Measurements from ENCODE around the gene GRAPL.
"Not testable (repeated sequence)": the region's sequence is repeated elsewhere in the genome, so short reads cannot be mapped to it uniquely, and the experiment has no call there.

DNA sequence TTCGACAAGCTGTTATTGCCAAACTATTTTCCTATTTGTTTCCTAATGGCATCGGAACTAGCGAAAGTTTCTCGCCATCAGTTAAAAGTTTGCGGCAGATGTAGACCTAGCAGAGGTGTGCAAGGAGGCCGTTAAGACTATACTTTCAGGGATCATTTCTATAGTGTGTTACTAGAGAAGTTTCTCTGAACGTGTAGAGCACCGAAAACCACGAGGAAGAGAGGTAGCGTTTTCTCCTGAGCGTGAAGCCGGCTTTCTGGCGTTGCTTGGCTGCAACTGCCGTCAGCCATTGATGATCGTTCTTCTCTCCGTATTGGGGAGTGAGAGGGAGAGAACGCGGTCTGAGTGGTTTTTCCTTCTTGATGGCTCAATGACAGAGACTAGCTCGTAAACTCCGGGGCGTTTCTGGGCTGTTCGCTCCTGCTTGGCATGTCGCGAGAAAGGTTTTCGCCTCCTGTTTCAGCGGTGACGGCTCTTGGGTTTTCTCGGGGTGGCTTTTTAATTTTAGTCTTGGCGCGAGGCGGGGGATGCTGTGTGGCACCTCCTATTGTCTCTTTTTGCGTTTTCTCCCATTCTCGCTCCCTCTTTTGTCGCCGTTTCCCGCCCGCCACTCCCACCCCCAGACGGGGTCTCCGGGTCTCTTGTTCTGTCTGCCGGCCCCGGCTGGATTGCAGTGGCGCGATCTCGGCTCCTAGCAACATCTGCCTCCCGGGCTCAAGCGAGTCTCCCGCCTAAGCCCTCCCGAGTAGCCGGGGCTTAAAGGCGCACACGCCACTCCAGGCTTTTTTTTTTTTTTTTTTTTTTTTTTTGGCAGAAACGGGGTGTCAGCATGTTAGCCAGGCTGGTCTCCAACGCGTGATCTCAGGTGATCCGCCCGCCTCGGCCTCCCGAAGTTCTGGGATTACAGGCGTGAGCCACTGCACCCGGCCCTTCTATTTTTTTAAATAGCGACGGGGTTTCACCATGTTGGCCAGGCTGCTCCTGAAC is 60.8 kb downstream of the GRAPL start:
- not testable (repeated sequence) for TF ChIP-seq POLR2A (IDR thresholded peaks at IDR 0.05; ENCODE audit: low read depth, low read length)
- TF ChIP-seq, protein P1, sequence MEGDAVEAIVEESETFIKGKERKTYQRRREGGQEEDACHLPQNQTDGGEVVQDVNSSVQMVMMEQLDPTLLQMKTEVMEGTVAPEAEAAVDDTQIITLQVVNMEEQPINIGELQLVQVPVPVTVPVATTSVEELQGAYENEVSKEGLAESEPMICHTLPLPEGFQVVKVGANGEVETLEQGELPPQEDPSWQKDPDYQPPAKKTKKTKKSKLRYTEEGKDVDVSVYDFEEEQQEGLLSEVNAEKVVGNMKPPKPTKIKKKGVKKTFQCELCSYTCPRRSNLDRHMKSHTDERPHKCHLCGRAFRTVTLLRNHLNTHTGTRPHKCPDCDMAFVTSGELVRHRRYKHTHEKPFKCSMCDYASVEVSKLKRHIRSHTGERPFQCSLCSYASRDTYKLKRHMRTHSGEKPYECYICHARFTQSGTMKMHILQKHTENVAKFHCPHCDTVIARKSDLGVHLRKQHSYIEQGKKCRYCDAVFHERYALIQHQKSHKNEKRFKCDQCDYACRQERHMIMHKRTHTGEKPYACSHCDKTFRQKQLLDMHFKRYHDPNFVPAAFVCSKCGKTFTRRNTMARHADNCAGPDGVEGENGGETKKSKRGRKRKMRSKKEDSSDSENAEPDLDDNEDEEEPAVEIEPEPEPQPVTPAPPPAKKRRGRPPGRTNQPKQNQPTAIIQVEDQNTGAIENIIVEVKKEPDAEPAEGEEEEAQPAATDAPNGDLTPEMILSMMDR (conservative IDR thresholded peaks at IDR 0.05; ENCODE audit: low read depth, low read length) = not testable (repeated sequence)

All from IMR-90 (cell line).